Endodermal cell (in vitro differentiated cells): ENCODE results near the gene PRPF19. TPM values are rescaled to one million over a fixed set of nuclear protein-coding genes. Genes with fewer than 3 reads are reported as not detected.

Experiments
- DNase-seq: peaks from one replicate; pipeline ENCODE4 v3.0.0-alpha.2; 2017
- H3K27ac ChIP-seq: 2 replicates; pipeline ENCODE4 v1.5.1; 2013; ENCODE audit warnings: mild to moderate bottlenecking, low read depth, low read length, moderate library complexity
- H3K27me3 ChIP-seq: 2 replicates; pipeline ENCODE4 v1.6.1; 2013; ENCODE audit warnings: mild to moderate bottlenecking, low read length, moderate library complexity; ENCODE audit not compliant: insufficient read depth, control insufficient read depth, poor library complexity, severe bottlenecking
- H3K36me3 ChIP-seq: 2 replicates; pipeline ENCODE4 v1.7.0; 2013; ENCODE audit warnings: mild to moderate bottlenecking, low read length, moderate library complexity; ENCODE audit not compliant: control insufficient read depth, insufficient read depth
- H3K4me1 ChIP-seq: one replicate; pipeline ENCODE4 v1.7.0; 2013; ENCODE audit warnings: low read length; ENCODE audit not compliant: control insufficient read depth, insufficient read depth
- H3K4me3 ChIP-seq: 2 replicates; pipeline ENCODE4 v1.5.1; 2013; ENCODE audit warnings: mild to moderate bottlenecking, low read length, moderate library complexity
- H3K9ac ChIP-seq: 2 replicates; pipeline ENCODE4 v1.6.1; 2013; ENCODE audit warnings: mild to moderate bottlenecking, low read length, moderate library complexity; ENCODE audit not compliant: poor library complexity, severe bottlenecking; ENCODE audit errors: extremely low read depth
- H3K9me3 ChIP-seq: 2 replicates; pipeline ENCODE4 v1.6.1; 2013; ENCODE audit warnings: mild to moderate bottlenecking, low read length, moderate library complexity; ENCODE audit not compliant: control insufficient read depth
- H3K27ac Mint-ChIP-seq: 2 replicates; pipeline ENCODE4 v1.8.0; 2020; ENCODE audit warnings: mixed read lengths
- H3K27me3 Mint-ChIP-seq: 2 replicates; pipeline ENCODE4 v1.8.0; 2021; ENCODE audit warnings: mild to moderate bottlenecking, mixed read lengths; ENCODE audit not compliant: insufficient read depth
- H3K36me3 Mint-ChIP-seq: 2 replicates; pipeline ENCODE4 v1.8.0; 2020; ENCODE audit warnings: low read depth, mixed read lengths
- H3K4me1 Mint-ChIP-seq: 2 replicates; pipeline ENCODE4 v1.8.0; 2020; ENCODE audit warnings: mixed read lengths
- H3K4me3 Mint-ChIP-seq: 2 replicates; pipeline ENCODE4 v1.8.0; 2020; ENCODE audit warnings: mild to moderate bottlenecking, moderate library complexity, mixed read lengths
- H3K9me3 Mint-ChIP-seq: 2 replicates; pipeline ENCODE4 v1.8.0; 2020; ENCODE audit warnings: mild to moderate bottlenecking, mixed read lengths
- CTCF ChIP-seq: fragments of 200-600 bp; sonication (generic); conservative IDR thresholded peaks from 2 replicates; pipeline ENCODE4 v1.5.0; 2021; ENCODE audit warnings: antibody characterized with exemption, mild to moderate bottlenecking
- WGBS, 2 experiments: methylation state at CpG; one replicate each; pipeline versions ENCODE4 v1.1.5 to v1.1.7; 2013; ENCODE audit warnings: missing lambda C conversion rate in 2 of 2, mixed read lengths in 1 of 2; ENCODE audit not compliant: insufficient coverage in 1 of 2, insufficient read length in 1 of 2; 5-methylcytosine and 5-hydroxymethylcytosine counted together
- total RNA-seq, 2 donors: library from RNA; stranded (reverse); fragmentation: NEBNext Ultra II Directional in 1 of 2; extraction: Animal tissue kit (Norgen Biotek cat#: 25700) in 1 of 2; gene quantifications; 2 replicates in 1 of 2; 3 replicates in 1 of 2; pipeline ENCODE4 v1.2.1, GENCODE V29; 2021

The PRPF19 gene
- total RNA-seq, 2 donors from 2014 or later = 106 to 109 TPM

DNA sequence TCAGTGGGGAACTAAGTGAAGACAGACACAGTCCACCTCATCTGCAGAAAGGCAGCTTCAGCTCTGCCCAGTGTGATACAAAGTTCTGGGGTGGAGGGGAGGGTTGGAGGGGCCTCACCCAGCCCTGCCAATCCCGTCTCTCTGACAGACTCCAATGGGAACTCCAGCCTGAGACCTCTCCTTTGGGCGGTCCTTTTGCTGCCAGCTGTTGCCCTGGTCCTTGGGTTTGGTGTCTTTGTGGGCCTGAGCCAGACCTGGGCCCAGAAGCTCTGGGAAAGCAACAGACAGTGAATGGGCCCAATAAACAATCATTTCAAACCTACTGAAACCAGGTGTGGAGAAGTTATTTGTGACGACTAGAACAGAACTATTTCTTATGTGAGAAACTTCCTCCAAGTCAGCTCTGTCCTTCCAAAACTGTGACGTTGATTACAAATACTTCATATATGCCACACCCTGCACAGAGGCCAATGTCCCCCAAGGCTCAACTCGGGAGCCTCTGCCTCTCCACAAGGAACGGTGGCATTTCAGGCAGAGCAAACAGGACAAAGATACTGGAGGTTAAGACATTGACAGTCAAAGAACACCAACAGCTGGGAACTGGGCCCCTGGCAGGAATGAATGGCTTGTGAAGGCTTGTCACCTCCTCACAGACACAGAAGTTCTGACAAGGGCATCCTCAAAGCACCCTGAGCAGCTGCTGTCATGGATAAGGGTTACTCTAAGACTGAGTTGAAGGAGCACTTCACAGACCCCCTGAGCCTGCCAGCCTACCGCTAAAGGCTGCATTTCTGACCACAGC, 30.8 kb downstream of the PRPF19 start:
- peaks cover 18% of the 10 kb centered on the region for H3K36me3 ChIP-seq
- H3K9me3 Mint-ChIP-seq = no peaks in the 10 kb centered on the region
- H3K9ac ChIP-seq = no peak overlapping the region
- H3K4me3 Mint-ChIP-seq = no peak overlapping the region
- no peaks in the 10 kb centered on the region for H3K27me3 Mint-ChIP-seq
- H3K27ac Mint-ChIP-seq = no peak overlapping the region
- no peaks in the 10 kb centered on the region for H3K9me3 ChIP-seq
- TF ChIP-seq CTCF = no peak
- no peak for DNase-seq
- no peak overlapping the region for H3K4me3 ChIP-seq
- no peaks in the 10 kb centered on the region for H3K36me3 Mint-ChIP-seq
- H3K4me1 ChIP-seq = no peaks in the 10 kb centered on the region
- H3K27ac ChIP-seq = no peak overlapping the region
- peaks cover 4% of the 10 kb centered on the region for H3K4me1 Mint-ChIP-seq
- WGBS, 2 experiments = 91 to 96% methylated on average over 5 to 7 of the region's 7 CpGs
- no peaks in the 10 kb centered on the region for H3K27me3 ChIP-seq

- no peak overlapping the region for H3K27ac Mint-ChIP-seq
- no peak for TF ChIP-seq CTCF
- Histone ChIP-seq H3K9me3 (no peaks in the 10 kb centered on the region), H3K36me3 (peaks cover 18% of the 10 kb centered on the region), H3K4me1 (no peaks in the 10 kb centered on the region), H3K4me3 (no peak overlapping the region), H3K27me3 (no peaks in the 10 kb centered on the region), H3K9ac (no peak overlapping the region), H3K27ac (no peak overlapping the region)
- peak; percentile 17 for DNase-seq
- H3K4me3 Mint-ChIP-seq = no peak overlapping the region
- H3K27me3 Mint-ChIP-seq = no peaks in the 10 kb centered on the region
- 88 to 90% methylated on average over 6 to 13 of the region's 13 CpGs for WGBS, 2 experiments
- H3K9me3 Mint-ChIP-seq = no peaks in the 10 kb centered on the region
- H3K36me3 Mint-ChIP-seq = no peaks in the 10 kb centered on the region
- peaks cover 4% of the 10 kb centered on the region for H3K4me1 Mint-ChIP-seq
These were observed 31.7 kb downstream of the PRPF19 start for GRCh38 chr11:60874421-60875365.

- no peak overlapping the region for H3K4me3 Mint-ChIP-seq
- no peaks in the 10 kb centered on the region for H3K4me1 ChIP-seq
- peaks cover 4% of the 10 kb centered on the region for H3K4me1 Mint-ChIP-seq
- no peaks in the 10 kb centered on the region for H3K36me3 Mint-ChIP-seq
- no peak for DNase-seq
- no peaks in the 10 kb centered on the region for H3K9me3 ChIP-seq
- no peak overlapping the region for H3K27ac ChIP-seq
- H3K9me3 Mint-ChIP-seq = no peaks in the 10 kb centered on the region
- H3K27ac Mint-ChIP-seq = no peak overlapping the region
- H3K36me3 ChIP-seq = peaks cover 9% of the 10 kb centered on the region
- no peaks in the 10 kb centered on the region for H3K27me3 ChIP-seq
- TF ChIP-seq CTCF = no peak
- 85 to 94% methylated on average over 11 to 12 of the region's 12 CpGs for WGBS, 2 experiments
- H3K4me3 ChIP-seq = no peak overlapping the region
- H3K27me3 Mint-ChIP-seq = peaks cover 1% of the 10 kb centered on the region
- H3K9ac ChIP-seq = no peak overlapping the region
These were observed 32.9 kb downstream of the PRPF19 start for GRCh38 chr11:60873533-60873932.
